BJ (cell line): ENCODE measurements around the gene FLNA. TPM values are rescaled to one million over a fixed set of nuclear protein-coding genes. Genes with fewer than 3 reads are reported as not detected.
A peak's percentile ranks its signal among the peaks of the same experiment; 100 is the strongest.
"Not testable (repeated sequence)": the region's sequence is repeated elsewhere in the genome, so short reads cannot be mapped to it uniquely, and the experiment has no call there.

Source experiments
- CTCF ChIA-PET: fragments of 350-600 bp; formaldehyde crosslinking; extraction: SDS; loops from one replicate; lab custom pipeline; 2021; ENCODE audit warnings: antibody characterized with exemption, inconsistent platforms; lab: Yijun Ruan, JAX
- POLR2A ChIA-PET: fragments of 300-600 bp; sonication (Branson Sonifier 250); formaldehyde crosslinking; extraction: SDS; loops from one replicate; lab custom pipeline; 2021; ENCODE audit warnings: antibody characterized with exemption; lab: Charles Lee
- DNase-seq: peaks from one replicate; pipeline ENCODE4 v3.0.0-alpha.2; 2011; ENCODE audit warnings: low read depth
- H3K27me3 ChIP-seq: 2 replicates; pipeline ENCODE4 v1.6.0; 2011; ENCODE audit warnings: low read length; ENCODE audit not compliant: control insufficient read depth, insufficient read depth
- H3K36me3 ChIP-seq: 2 replicates; pipeline ENCODE4 v1.5.1; 2011; ENCODE audit warnings: low read length; ENCODE audit not compliant: control insufficient read depth, insufficient read depth
- H3K4me3 ChIP-seq: 2 replicates; pipeline ENCODE4 v1.5.1; 2011; ENCODE audit warnings: low read depth, mild to moderate bottlenecking, control low read depth, low read length
- polyA plus RNA-seq: library from polyadenylated mRNA; depleted of rRNA; stranded (reverse); fragments of >200 nt; gene quantifications from 2 replicates; pipeline ENCODE4 v1.2.3, GENCODE V29; 2011
- TF ChIP-seq, protein P1 (sequence below): IDR thresholded peaks from 2 replicates; pipeline ENCODE4 v1.5.1; 2011; ENCODE audit warnings: low read depth, mild to moderate bottlenecking, control low read depth, inconsistent platforms, low read length, moderate library complexity; ENCODE audit not compliant: insufficient read depth

Gene FLNA
- polyA plus RNA-seq, 1 experiment, result 1,740 TPM

DNA sequence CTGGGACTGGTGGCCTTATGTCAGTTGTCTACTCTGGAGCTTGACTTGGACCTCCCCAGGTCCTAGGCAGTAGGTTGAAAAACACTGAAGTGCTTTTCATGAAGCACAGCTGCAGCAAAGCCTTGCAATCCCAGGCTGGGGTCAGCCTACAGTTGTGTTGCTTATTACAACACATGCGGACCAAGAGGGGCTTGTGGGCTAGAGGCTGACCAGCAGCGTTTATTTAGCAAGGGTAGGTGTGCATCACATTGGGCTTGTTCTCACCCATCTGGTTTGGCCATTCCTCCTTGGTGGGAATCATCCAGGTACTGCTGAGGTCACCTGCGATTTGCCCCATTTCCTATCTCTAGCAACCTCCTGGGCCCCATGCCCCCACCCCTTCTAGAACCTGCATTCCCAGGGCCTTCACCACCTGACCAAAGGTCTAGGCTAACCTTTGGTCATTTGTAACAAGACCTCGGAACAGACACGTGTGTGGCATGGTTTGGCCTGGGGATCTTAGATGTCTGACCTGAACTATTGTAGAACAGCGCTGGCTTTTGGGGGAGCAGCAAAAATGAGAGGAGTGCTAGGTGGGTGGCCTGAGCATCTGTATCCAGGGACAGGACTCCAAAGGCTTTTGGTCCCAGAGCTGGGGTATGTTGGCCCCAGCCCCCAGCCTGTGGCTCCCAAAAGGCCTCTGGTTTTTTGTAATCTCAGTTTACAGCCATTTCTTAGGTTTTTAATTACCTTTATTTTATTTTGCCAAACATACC is 26.8 kb upstream of the FLNA start:
- ChIA-PET POLR2A (interaction anchor here (0.5 to 0.6 kb wide), 2 partner anchors 22 to 109 kb away, joined by 6 to 7 read pairs; no protein-coding TSS in a partner anchor), CTCF (interaction anchor here (1.2 kb wide), 1 partner anchor 28 kb away, joined by 5 read pairs; no protein-coding TSS in a partner anchor)
- no peaks in the 10 kb centered on the region for H3K27me3 ChIP-seq
- H3K36me3 ChIP-seq, result peaks cover 12% of the 10 kb centered on the region
- DNase-seq, result no peak
- no peak overlapping the region for H3K4me3 ChIP-seq
- TF ChIP-seq, protein P1, sequence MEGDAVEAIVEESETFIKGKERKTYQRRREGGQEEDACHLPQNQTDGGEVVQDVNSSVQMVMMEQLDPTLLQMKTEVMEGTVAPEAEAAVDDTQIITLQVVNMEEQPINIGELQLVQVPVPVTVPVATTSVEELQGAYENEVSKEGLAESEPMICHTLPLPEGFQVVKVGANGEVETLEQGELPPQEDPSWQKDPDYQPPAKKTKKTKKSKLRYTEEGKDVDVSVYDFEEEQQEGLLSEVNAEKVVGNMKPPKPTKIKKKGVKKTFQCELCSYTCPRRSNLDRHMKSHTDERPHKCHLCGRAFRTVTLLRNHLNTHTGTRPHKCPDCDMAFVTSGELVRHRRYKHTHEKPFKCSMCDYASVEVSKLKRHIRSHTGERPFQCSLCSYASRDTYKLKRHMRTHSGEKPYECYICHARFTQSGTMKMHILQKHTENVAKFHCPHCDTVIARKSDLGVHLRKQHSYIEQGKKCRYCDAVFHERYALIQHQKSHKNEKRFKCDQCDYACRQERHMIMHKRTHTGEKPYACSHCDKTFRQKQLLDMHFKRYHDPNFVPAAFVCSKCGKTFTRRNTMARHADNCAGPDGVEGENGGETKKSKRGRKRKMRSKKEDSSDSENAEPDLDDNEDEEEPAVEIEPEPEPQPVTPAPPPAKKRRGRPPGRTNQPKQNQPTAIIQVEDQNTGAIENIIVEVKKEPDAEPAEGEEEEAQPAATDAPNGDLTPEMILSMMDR, result no peak

- POLR2A ChIA-PET, DNase-seq, H3K4me3 ChIP-seq, H3K27me3 ChIP-seq: not testable (repeated sequence)
- CTCF ChIA-PET, result interaction anchor here (1.2 kb wide), 1 partner anchor 29 kb away, joined by 5 read pairs; no protein-coding TSS in a partner anchor
- H3K36me3 ChIP-seq, result peaks cover 12% of the 10 kb centered on the region
Observed at GRCh38 chrX:154400369-154400817, 26.0 kb upstream of the FLNA start.

DNA sequence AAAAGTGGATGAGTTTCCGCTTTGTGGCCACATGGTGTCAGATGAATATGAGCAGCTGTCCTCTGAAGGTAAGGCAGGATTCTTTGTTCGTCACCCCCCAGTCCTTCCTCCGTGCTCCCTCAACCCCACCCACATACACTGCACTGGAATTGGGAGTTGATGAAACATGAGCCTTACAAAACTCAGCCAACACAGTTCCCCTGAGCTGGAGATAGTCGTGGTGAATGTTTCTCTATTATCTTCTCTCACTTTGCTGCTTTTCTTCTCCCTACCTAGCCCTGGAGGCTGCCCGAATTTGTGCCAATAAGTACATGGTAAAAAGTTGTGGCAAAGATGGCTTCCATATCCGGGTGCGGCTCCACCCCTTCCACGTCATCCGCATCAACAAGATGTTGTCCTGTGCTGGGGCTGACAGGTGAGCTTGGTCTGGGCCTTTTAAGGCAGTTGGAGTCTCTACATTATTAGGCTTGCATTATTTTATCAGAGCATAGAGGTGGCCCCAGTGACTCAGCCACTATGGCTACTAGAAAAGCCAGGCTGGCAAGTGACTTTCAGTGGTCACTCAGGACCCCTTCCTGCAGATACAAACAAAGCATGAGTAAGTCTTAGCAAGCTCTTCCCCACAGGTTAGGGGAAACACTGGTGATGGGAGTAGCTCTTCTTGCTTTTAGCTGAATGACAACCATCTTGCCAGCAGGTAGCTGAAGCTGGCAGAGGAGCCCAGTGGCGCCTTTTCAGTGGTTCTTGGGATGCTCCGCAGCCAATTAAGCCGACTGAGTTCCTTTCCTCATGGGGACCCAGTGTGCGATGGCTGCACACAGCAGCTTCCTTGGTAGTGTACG is 25.3 kb upstream of the FLNA start:
- Histone ChIP-seq H3K27me3 (no peaks in the 10 kb centered on the region), H3K36me3 (peaks cover 12% of the 10 kb centered on the region), H3K4me3 (peak overlapping the region; percentile 81)
- TF ChIP-seq, protein P1, result no peak
- DNase-seq, result no peak
- CTCF ChIA-PET, result interaction anchor here (1.2 to 1.9 kb wide), 5 partner anchors 10 to 74 kb away, joined by 3 to 7 read pairs (median 4); partner anchors contain the start of gene ATP6AP1
- POLR2A ChIA-PET, result no interaction called here

DNA sequence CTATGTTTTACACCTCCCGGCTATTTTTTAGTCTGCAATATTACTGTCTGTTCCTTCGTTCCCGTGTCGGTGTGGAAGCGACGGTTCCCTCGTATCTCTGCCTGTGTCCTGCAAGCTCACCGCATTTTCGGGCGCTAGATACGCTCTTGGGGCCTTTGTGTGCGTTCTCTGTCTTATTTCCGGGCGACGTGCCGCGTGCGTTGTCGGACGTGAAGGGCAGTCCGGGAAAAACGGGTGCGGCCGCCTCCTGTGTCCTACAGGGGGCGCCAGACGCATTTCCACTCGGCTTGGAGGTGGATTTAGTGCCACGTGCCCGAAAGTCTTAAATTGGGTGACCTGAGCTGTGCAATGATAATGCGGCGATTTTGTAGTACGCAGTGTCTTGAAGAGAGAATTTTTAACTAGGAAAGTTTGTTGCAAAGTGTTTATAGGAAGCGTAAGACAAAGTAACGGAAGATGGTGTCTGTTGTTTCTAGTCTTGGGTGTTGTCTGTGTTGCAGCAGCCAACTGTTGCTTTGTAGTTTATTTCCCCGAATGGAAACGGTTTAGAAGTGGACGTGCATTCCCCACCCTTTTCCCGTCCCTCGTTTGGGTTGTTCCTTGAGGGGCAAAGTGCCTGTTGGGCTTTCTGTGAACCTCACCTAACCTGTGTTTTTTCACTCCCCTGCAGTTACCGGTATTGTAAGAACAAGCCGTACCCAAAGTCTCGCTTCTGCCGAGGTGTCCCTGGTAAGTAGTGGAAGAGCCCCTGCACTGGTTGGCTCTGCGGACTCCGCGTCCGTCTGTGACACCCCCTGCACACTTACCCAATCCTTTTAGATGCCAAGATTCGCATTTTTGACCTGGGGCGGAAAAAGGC is 24.5 kb upstream of the FLNA start:
- POLR2A ChIA-PET, result interaction anchor here (1.6 kb wide), 1 partner anchor 28 kb away, joined by 4 read pairs; no protein-coding TSS in a partner anchor
- peak overlapping the region; percentile 81 for H3K4me3 ChIP-seq
- TF ChIP-seq, protein P1, result peak; percentile 78
- H3K27me3 ChIP-seq, result no peaks in the 10 kb centered on the region
- CTCF ChIA-PET, result interaction anchor here (0.7 to 2.7 kb wide), 9 partner anchors 11 to 133 kb away, joined by 3 to 16 read pairs (median 4); partner anchors contain the start of genes ATP6AP1, EMD and FLNA
- H3K36me3 ChIP-seq, result peaks cover 12% of the 10 kb centered on the region
- no peak for DNase-seq
